Measurements from ENCODE around the gene ZSCAN30. TPM values are rescaled to one million over a fixed set of nuclear protein-coding genes. Genes with fewer than 3 reads are reported as not detected.

The ZSCAN30 gene
- total RNA-seq (2021), result 21.9 to 24.3 TPM (median 22.6 TPM) in 3 replicates
- Bru-seq, nascent RNA, result percentile 84 among the genes with signal in this experiment
- long read RNA-seq, experiment 1, full-length matches to known transcripts, result 7 of 67 reads
- long read RNA-seq, experiment 1, partial matches to known transcripts, result 19 of 67 reads
- long read RNA-seq, experiment 1, other reads (novel, unspliced or antisense), result 41 of 67 reads
- long read RNA-seq, experiment 2, partial matches to known transcripts, result 3 of 14 reads
- long read RNA-seq, experiment 2, other reads (novel, unspliced or antisense), result 11 of 14 reads
- long read RNA-seq, experiment 3, partial matches to known transcripts, result 1 of 7 reads
- long read RNA-seq, experiment 3, other reads (novel, unspliced or antisense), result 6 of 7 reads

DNA sequence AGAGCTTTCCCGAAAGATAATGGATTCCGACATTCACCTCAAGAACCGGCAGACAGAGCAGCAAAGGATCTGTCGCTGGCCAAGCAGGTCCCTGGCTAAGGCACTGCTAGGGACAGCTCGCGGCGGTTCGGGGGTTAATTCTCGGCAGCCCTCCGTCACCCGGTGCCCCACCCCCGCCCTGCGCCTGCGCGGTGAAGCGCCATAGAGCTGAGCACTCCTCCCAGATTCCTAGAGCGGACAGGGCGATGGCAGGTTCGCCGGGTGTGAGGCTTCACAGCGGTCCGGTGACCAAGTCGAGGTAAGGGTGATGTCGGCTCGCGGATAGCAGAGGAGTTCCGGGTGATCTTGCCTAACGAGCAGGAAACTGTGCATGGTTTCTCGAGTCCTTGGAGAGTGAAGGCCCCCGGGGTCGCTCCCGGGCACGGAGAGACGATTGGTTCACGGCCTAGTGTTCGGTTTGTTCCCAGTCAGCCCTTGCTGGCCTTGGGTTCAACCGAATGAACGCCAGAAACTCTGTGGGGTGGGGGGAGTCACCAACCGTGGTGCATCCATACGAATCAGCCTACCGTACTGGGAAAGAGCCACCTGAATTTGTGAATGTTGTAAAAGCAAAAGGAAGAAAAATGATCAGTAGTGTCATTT, at the start of gene ZSCAN30:
Gene ZSCAN30 (minus strand): TSS at position 136 of the 642 bp plus-strand sequence. CDS start 25,877 bp downstream, outside the sequence.
- Mint-ChIP-seq H3K36me3 (peaks cover 21% of the 10 kb centered on the region), H3K27ac (peak within 1 kb of the TSS; percentile 95), H3K4me1 (peaks cover 12% of the 10 kb centered on the region), H3K27me3 (ENCODE audit: low read depth) (no peaks in the 10 kb centered on the region), H3K9me3 (peaks cover 29% of the 10 kb centered on the region), H3K4me3 (peak within 1 kb of the TSS; percentile 99)
- POLR2A ChIA-PET, result interaction anchor here (0.6 to 1.5 kb wide), 6 partner anchors 16 to 881 kb away, joined by 3 to 14 read pairs (median 4); no protein-coding TSS in a partner anchor
- CTCF ChIA-PET, result interaction anchor here (0.8 to 2.0 kb wide), 5 partner anchors 23 to 284 kb away, joined by 3 to 7 read pairs (median 4); partner anchors contain the start of gene ZNF397
- ATAC-seq (peak; percentile 99), DNase-seq (ENCODE audit: low spot score) (peak; percentile 96)
- TF ChIP-seq EMX1 (CRISPR knock-in tag; IDR thresholded peaks at IDR 0.05), result no peak
- TF ChIP-seq, protein P1, sequence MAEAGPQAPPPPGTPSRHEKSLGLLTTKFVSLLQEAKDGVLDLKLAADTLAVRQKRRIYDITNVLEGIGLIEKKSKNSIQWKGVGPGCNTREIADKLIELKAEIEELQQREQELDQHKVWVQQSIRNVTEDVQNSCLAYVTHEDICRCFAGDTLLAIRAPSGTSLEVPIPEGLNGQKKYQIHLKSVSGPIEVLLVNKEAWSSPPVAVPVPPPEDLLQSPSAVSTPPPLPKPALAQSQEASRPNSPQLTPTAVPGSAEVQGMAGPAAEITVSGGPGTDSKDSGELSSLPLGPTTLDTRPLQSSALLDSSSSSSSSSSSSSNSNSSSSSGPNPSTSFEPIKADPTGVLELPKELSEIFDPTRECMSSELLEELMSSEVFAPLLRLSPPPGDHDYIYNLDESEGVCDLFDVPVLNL (CRISPR knock-in tag; IDR thresholded peaks at IDR 0.05; ENCODE audit: borderline replicate concordance, low read depth), result no peak
- TF ChIP-seq FOXJ3 (CRISPR knock-in tag; IDR thresholded peaks at IDR 0.05; ENCODE audit: borderline replicate concordance), result no peak
- TF ChIP-seq, protein P2, sequence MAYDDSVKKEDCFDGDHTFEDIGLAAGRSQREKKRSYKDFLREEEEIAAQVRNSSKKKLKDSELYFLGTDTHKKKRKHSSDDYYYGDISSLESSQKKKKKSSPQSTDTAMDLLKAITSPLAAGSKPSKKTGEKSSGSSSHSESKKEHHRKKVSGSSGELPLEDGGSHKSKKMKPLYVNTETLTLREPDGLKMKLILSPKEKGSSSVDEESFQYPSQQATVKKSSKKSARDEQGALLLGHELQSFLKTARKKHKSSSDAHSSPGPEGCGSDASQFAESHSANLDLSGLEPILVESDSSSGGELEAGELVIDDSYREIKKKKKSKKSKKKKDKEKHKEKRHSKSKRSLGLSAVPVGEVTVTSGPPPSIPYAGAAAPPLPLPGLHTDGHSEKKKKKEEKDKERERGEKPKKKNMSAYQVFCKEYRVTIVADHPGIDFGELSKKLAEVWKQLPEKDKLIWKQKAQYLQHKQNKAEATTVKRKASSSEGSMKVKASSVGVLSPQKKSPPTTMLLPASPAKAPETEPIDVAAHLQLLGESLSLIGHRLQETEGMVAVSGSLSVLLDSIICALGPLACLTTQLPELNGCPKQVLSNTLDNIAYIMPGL (CRISPR knock-in tag; IDR thresholded peaks at IDR 0.05), result peak; percentile 40; the same call in 1 of the 2 replicates
- TF ChIP-seq SP1 (CRISPR knock-in tag; conservative IDR thresholded peaks at IDR 0.05), result peak; percentile 66
- TF ChIP-seq, protein P3, sequence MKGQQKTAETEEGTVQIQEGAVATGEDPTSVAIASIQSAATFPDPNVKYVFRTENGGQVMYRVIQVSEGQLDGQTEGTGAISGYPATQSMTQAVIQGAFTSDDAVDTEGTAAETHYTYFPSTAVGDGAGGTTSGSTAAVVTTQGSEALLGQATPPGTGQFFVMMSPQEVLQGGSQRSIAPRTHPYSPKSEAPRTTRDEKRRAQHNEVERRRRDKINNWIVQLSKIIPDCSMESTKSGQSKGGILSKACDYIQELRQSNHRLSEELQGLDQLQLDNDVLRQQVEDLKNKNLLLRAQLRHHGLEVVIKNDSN (CRISPR knock-in tag; IDR thresholded peaks at IDR 0.05), result 0 out of 2 replicates have a peak, but pooled peaks have one; percentile 37
- peak; percentile 2; the same call in 1 of the 2 replicates for TF ChIP-seq ZNF121 (CRISPR knock-in tag; IDR thresholded peaks at IDR 0.05)
- 0 out of 2 replicates have a peak, but pooled peaks have one; percentile 28 for TF ChIP-seq ZBTB21 (CRISPR knock-in tag; IDR thresholded peaks at IDR 0.05; ENCODE audit: borderline replicate concordance)
- TF ChIP-seq NFE2L1 (CRISPR knock-in tag; IDR thresholded peaks at IDR 0.05), result 0 out of 2 replicates have a peak, but pooled peaks have one; percentile 53
- TF ChIP-seq, protein P4, sequence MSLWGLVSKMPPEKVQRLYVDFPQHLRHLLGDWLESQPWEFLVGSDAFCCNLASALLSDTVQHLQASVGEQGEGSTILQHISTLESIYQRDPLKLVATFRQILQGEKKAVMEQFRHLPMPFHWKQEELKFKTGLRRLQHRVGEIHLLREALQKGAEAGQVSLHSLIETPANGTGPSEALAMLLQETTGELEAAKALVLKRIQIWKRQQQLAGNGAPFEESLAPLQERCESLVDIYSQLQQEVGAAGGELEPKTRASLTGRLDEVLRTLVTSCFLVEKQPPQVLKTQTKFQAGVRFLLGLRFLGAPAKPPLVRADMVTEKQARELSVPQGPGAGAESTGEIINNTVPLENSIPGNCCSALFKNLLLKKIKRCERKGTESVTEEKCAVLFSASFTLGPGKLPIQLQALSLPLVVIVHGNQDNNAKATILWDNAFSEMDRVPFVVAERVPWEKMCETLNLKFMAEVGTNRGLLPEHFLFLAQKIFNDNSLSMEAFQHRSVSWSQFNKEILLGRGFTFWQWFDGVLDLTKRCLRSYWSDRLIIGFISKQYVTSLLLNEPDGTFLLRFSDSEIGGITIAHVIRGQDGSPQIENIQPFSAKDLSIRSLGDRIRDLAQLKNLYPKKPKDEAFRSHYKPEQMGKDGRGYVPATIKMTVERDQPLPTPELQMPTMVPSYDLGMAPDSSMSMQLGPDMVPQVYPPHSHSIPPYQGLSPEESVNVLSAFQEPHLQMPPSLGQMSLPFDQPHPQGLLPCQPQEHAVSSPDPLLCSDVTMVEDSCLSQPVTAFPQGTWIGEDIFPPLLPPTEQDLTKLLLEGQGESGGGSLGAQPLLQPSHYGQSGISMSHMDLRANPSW (CRISPR knock-in tag; conservative IDR thresholded peaks at IDR 0.05; ENCODE audit: low read depth), result no peak
- peak; percentile 73; the same call in 1 of the 2 replicates for TF ChIP-seq SMAD4 (CRISPR knock-in tag; IDR thresholded peaks at IDR 0.05)
- peak; percentile 92 for TF ChIP-seq TEAD1 (CRISPR knock-in tag; IDR thresholded peaks at IDR 0.05)
- TF ChIP-seq IRF2 (CRISPR knock-in tag; IDR thresholded peaks at IDR 0.05; ENCODE audit: borderline replicate concordance, low read depth), result no peak
- TF ChIP-seq, protein P5, sequence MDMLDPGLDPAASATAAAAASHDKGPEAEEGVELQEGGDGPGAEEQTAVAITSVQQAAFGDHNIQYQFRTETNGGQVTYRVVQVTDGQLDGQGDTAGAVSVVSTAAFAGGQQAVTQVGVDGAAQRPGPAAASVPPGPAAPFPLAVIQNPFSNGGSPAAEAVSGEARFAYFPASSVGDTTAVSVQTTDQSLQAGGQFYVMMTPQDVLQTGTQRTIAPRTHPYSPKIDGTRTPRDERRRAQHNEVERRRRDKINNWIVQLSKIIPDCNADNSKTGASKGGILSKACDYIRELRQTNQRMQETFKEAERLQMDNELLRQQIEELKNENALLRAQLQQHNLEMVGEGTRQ (CRISPR knock-in tag; IDR thresholded peaks at IDR 0.05), result peak; percentile 40; the same call in 1 of the 2 replicates
- peak; percentile 95; the same call in 1 of the 2 replicates for TF ChIP-seq KAT7 (CRISPR knock-in tag; IDR thresholded peaks at IDR 0.05; ENCODE audit: borderline replicate concordance)
- TF ChIP-seq, protein P6, sequence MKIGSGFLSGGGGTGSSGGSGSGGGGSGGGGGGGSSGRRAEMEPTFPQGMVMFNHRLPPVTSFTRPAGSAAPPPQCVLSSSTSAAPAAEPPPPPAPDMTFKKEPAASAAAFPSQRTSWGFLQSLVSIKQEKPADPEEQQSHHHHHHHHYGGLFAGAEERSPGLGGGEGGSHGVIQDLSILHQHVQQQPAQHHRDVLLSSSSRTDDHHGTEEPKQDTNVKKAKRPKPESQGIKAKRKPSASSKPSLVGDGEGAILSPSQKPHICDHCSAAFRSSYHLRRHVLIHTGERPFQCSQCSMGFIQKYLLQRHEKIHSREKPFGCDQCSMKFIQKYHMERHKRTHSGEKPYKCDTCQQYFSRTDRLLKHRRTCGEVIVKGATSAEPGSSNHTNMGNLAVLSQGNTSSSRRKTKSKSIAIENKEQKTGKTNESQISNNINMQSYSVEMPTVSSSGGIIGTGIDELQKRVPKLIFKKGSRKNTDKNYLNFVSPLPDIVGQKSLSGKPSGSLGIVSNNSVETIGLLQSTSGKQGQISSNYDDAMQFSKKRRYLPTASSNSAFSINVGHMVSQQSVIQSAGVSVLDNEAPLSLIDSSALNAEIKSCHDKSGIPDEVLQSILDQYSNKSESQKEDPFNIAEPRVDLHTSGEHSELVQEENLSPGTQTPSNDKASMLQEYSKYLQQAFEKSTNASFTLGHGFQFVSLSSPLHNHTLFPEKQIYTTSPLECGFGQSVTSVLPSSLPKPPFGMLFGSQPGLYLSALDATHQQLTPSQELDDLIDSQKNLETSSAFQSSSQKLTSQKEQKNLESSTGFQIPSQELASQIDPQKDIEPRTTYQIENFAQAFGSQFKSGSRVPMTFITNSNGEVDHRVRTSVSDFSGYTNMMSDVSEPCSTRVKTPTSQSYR (CRISPR knock-in tag; IDR thresholded peaks at IDR 0.05), result peak; percentile 72; the same call in 1 of the 2 replicates
- TF ChIP-seq FOXK1 (CRISPR knock-in tag; IDR thresholded peaks at IDR 0.05), result peak; percentile 91; the same call in 1 of the 2 replicates
- TF ChIP-seq ESRRA (CRISPR knock-in tag; IDR thresholded peaks at IDR 0.05; ENCODE audit: borderline replicate concordance), result peak; percentile 77; the same call in 1 of the 2 replicates
- 0 out of 2 replicates have a peak, but pooled peaks have one; percentile 54 for TF ChIP-seq CREM (CRISPR knock-in tag; IDR thresholded peaks at IDR 0.05)
- TF ChIP-seq ZNF232 (CRISPR knock-in tag; IDR thresholded peaks at IDR 0.05), result peak; percentile 59; the same call in 1 of the 2 replicates
- TF ChIP-seq ZNF138 (CRISPR knock-in tag; conservative IDR thresholded peaks at IDR 0.05), result no peak
